ENCODE data around the gene ICAM3. TPM values are rescaled to one million over a fixed set of nuclear protein-coding genes. Genes with fewer than 3 reads are reported as not detected.

The ICAM3 gene
- total and polyA plus RNA-seq, 5 donors from 2014 or later, result 218 to 288 (median 252) TPM

DNA sequence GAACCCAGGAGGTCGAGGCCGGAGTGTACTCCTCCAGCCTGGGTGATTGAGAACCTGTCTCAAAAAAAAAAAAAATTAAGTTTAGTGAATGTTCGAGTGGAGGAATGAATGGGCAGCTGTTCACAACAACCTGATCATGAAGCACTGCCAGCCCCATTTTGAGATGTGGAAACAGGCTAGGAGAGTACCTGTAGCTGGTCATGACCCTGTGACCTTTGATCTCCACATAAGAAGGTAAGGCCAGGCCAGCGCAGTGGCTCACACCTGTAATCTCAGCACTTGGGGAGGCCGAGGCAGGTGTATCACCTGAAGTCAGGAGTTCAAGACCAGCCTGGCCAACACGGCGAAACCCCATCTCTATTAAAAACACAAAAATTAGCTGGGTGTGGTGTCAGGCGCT is 13.7 kb downstream of the ICAM3 start:
- Histone ChIP-seq H3K36me3 (ENCODE audit: control insufficient read depth, insufficient read depth, low read length) (peaks cover 81% of the 10 kb centered on the region), H3K4me1 (ENCODE audit: control insufficient read depth, insufficient read depth, low read length, poor library complexity, severe bottlenecking) (no peaks in the 10 kb centered on the region), H3K9me3 (ENCODE audit: control insufficient read depth in 2 of 2, low read length in 2 of 2) (no peaks in the 10 kb centered on the region), H3K27me3 (ENCODE audit: control insufficient read depth, insufficient read depth, low read length) (no peaks in the 10 kb centered on the region), H3K27ac (ENCODE audit: insufficient read depth, low read length, poor library complexity, severe bottlenecking) (no peak overlapping the region), H3K4me3 (ENCODE audit: low read depth, low read length) (no peak overlapping the region)
- no peaks in the 10 kb centered on the region for H3K9me3 Mint-ChIP-seq
- peak overlapping the region in 1 of 3 donors; percentile 20 for H3K27ac Mint-ChIP-seq
- H3K4me1 Mint-ChIP-seq, result peaks cover 0 to 11% (median 0%) of the 10 kb centered on the region in 4 donors
- DNase-seq, result no peak
- H3K36me3 Mint-ChIP-seq, result peaks cover 16% of the 10 kb centered on the region
- no peak overlapping the region for H3K4me3 Mint-ChIP-seq
- ATAC-seq (ENCODE audit: low read depth in 2 of 2), result no peak
- no peaks in the 10 kb centered on the region for H3K27me3 Mint-ChIP-seq

DNA sequence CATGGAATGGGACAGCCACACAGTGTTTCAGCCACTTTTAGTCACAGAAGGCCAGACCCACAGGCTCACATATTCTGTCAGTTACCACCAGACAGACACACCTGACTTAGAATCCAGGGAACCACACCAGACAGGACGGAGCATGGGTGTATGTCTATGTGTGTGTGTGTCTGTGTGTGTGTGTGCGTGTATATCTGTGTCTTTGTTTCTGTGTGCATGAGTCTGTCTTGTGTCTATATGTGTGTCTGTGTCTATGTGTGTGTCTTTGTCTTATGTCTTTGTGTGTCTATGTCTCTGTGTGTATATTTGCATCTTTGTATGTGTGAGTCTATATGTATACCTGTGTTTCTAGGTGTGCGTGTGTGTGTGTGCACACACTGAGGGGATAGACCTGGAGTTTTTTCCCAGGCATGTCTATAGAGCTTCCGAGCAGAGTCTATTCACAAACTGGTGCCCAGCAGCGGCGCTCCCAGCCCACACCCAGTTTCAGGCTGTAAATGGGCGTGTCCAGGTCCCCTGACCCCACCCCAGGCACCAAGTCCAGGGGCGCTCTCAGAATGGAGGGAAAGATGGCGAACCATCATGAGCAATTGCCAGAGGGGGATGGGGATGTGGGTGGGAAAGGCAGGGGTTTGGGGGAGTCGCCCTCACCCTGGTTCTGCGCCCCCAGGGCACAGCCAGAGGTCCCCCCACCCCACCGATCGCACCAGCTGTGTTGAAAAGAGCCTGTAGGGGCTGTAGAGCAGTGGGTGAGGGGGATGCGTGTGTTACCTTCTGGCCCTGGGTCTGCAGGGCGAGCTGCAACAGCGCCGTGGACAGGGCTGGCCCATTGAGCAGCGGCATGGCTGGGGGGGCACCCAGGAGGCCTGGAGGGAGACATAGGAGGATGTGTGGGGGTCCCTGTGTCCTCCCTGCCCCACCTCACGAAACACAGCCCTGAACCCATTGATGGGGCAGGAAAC is 17.3 kb downstream of the ICAM3 start:
- no peak overlapping the region for H3K27ac ChIP-seq (ENCODE audit: insufficient read depth, low read length, poor library complexity, severe bottlenecking)
- H3K4me1 ChIP-seq (ENCODE audit: control insufficient read depth, insufficient read depth, low read length, poor library complexity, severe bottlenecking), result no peaks in the 10 kb centered on the region
- ATAC-seq (ENCODE audit: low read depth in 2 of 2) (no peak), DNase-seq (no peak)
- peaks cover 66% of the 10 kb centered on the region for H3K36me3 ChIP-seq (ENCODE audit: control insufficient read depth, insufficient read depth, low read length)
- Mint-ChIP-seq H3K36me3 (peaks cover 17% of the 10 kb centered on the region), H3K9me3 (no peaks in the 10 kb centered on the region), H3K27me3 (no peaks in the 10 kb centered on the region), H3K4me3 (peak overlapping the region in 1 of 4 donors; percentile 24), H3K4me1 (peaks cover 0 to 3% (median 0%) of the 10 kb centered on the region in 4 donors), H3K27ac (peak overlapping the region in 2 of 3 donors; percentile 7 to 37)
- H3K4me3 ChIP-seq (ENCODE audit: low read depth, low read length), result no peak overlapping the region
- H3K27me3 ChIP-seq (ENCODE audit: control insufficient read depth, insufficient read depth, low read length), result no peaks in the 10 kb centered on the region
- no peaks in the 10 kb centered on the region for H3K9me3 ChIP-seq (ENCODE audit: control insufficient read depth in 2 of 2, low read length in 2 of 2)

DNA sequence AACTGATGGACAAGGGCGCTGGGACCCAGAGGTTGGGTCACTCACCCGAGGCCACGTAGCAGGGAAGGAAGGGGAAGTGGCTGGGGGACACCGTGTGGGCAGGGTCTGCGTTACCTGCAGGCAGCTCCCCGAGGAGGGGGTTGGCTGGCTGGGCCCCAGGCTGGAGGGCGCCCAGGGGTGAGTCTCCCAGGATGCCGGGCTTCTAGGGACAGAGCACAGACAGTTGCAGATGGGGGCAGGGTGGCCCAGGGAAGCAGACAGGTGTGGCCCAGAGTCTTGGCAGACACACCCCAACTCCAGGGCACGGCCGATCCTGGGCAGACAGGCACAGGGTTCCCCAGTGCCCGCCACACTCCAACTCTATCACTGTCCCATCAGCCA is 18.0 kb downstream of the ICAM3 start:
- no peak overlapping the region for H3K27ac ChIP-seq (ENCODE audit: insufficient read depth, low read length, poor library complexity, severe bottlenecking)
- Mint-ChIP-seq H3K27ac (peak overlapping the region in 1 of 3 donors; percentile 37), H3K4me3 (peak overlapping the region in 1 of 4 donors; percentile 24), H3K9me3 (no peaks in the 10 kb centered on the region), H3K27me3 (no peaks in the 10 kb centered on the region), H3K4me1 (peaks cover 0 to 3% (median 0%) of the 10 kb centered on the region in 4 donors), H3K36me3 (peaks cover 17% of the 10 kb centered on the region)
- H3K9me3 ChIP-seq (ENCODE audit: control insufficient read depth in 2 of 2, low read length in 2 of 2), result no peaks in the 10 kb centered on the region
- no peak for DNase-seq
- H3K4me1 ChIP-seq (ENCODE audit: control insufficient read depth, insufficient read depth, low read length, poor library complexity, severe bottlenecking), result no peaks in the 10 kb centered on the region
- peaks cover 61% of the 10 kb centered on the region for H3K36me3 ChIP-seq (ENCODE audit: control insufficient read depth, insufficient read depth, low read length)
- no peak for ATAC-seq (ENCODE audit: low read depth in 2 of 2)
- no peaks in the 10 kb centered on the region for H3K27me3 ChIP-seq (ENCODE audit: control insufficient read depth, insufficient read depth, low read length)
- no peak overlapping the region for H3K4me3 ChIP-seq (ENCODE audit: low read depth, low read length)

DNA sequence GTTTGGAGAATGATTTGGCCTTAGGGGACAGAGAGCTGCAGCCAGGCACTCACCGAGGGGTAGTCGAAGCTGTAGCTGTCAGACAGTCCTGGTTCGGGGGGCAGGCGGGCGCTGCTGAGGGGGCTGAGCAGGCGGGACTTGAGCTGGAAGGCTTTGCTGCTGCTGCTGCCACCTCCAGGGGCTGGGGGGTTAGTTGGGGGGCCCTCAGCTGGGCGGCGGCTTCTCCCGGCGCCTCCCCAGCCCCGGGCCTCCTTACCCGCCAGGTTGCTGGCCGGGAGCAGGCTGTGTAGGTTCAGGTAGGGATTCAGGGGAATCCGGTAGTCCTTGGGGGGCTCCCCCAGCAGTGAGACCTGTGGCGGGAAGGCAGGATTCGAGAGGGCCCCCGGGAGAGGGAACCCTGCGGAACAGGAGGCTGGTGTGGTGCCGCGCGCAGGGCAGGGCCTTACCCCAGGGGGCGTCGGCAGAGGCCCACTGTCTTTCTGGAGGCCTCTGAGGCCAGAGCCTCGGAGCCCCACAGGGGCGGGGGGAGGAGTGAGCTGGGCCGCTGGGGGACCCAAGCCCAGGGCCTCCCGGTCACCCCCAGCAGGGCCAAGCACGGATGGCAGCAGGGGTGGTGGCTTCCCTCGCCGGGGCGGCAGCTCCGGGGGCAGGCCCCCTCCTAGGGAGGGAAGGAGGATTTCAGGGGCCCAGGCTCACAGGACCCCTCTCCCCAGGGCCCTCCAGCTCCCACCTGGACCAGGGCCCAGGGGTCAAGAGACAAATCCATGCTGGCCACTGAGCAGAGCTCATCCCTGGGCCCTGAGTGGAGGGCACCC is 18.6 kb downstream of the ICAM3 start:
- Histone ChIP-seq H3K27ac (ENCODE audit: insufficient read depth, low read length, poor library complexity, severe bottlenecking) (no peak overlapping the region), H3K9me3 (ENCODE audit: control insufficient read depth in 2 of 2, low read length in 2 of 2) (no peaks in the 10 kb centered on the region), H3K27me3 (ENCODE audit: control insufficient read depth, insufficient read depth, low read length) (no peaks in the 10 kb centered on the region), H3K4me1 (ENCODE audit: control insufficient read depth, insufficient read depth, low read length, poor library complexity, severe bottlenecking) (peaks cover 5% of the 10 kb centered on the region), H3K36me3 (ENCODE audit: control insufficient read depth, insufficient read depth, low read length) (peaks cover 55% of the 10 kb centered on the region), H3K4me3 (ENCODE audit: low read depth, low read length) (no peak overlapping the region)
- H3K4me1 Mint-ChIP-seq, result peaks cover 0 to 9% (median 3%) of the 10 kb centered on the region in 4 donors
- DNase-seq (no peak), ATAC-seq (ENCODE audit: low read depth in 2 of 2) (no peak)
- H3K36me3 Mint-ChIP-seq, result peaks cover 20% of the 10 kb centered on the region
- H3K27me3 Mint-ChIP-seq, result no peaks in the 10 kb centered on the region
- peak overlapping the region in 1 of 3 donors; percentile 56 for H3K27ac Mint-ChIP-seq
- H3K4me3 Mint-ChIP-seq, result no peak overlapping the region
- H3K9me3 Mint-ChIP-seq, result no peaks in the 10 kb centered on the region

DNA sequence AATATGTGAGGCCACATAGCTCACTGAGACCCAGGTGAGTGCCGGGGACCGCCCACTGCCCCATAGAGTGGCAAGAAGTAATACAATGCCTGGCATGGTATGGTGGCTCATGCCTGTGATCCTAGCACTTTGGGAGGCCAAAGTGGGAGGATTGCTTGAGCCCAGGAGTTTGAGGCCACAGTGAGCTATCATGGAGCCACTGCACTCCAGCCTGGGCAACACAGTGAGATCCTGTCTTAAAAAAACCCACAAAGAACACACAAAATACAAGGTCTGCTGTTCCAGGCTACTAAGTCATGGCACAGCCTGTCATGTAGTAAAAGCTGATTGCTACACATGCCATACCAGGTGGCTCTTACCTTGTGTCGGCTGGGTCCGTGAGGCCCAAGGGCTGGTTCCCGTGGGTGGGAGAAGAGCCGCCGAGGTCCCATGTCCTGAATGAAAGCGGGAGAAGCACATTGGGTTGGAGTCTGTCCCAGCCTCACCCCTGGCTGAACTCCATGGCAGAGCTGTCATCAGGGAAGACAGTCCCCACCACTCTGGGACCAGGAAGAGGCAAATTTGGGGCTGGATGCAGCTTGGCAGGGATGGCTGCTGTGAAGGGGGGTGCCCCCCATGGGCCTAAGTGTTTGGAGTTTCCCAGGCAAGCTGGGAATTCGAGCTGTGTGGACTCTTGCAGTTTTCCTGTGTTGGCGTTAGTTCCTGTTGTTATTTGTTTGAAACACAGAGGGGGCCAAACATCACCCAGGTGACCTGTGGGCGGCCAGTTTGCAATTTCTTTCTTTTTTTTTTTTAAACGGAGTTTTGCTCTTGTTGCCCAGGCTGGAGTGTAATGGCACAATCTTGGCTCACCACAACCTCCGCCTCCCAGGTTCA is 20.4 kb downstream of the ICAM3 start:
- ATAC-seq (ENCODE audit: low read depth in 2 of 2) (no peak), DNase-seq (no peak)
- H3K9me3 Mint-ChIP-seq, result no peaks in the 10 kb centered on the region
- peaks cover 0 to 20% (median 5%) of the 10 kb centered on the region in 4 donors for H3K4me1 Mint-ChIP-seq
- no peak overlapping the region for H3K4me3 Mint-ChIP-seq
- Histone ChIP-seq H3K4me1 (ENCODE audit: control insufficient read depth, insufficient read depth, low read length, poor library complexity, severe bottlenecking) (peaks cover 15% of the 10 kb centered on the region), H3K27me3 (ENCODE audit: control insufficient read depth, insufficient read depth, low read length) (no peaks in the 10 kb centered on the region), H3K36me3 (ENCODE audit: control insufficient read depth, insufficient read depth, low read length) (peaks cover 40% of the 10 kb centered on the region), H3K27ac (ENCODE audit: insufficient read depth, low read length, poor library complexity, severe bottlenecking) (no peak overlapping the region), H3K9me3 (ENCODE audit: control insufficient read depth in 2 of 2, low read length in 2 of 2) (no peaks in the 10 kb centered on the region), H3K4me3 (ENCODE audit: low read depth, low read length) (no peak overlapping the region)
- no peak overlapping the region for H3K27ac Mint-ChIP-seq
- peaks cover 21% of the 10 kb centered on the region for H3K36me3 Mint-ChIP-seq
- H3K27me3 Mint-ChIP-seq, result no peaks in the 10 kb centered on the region

DNA sequence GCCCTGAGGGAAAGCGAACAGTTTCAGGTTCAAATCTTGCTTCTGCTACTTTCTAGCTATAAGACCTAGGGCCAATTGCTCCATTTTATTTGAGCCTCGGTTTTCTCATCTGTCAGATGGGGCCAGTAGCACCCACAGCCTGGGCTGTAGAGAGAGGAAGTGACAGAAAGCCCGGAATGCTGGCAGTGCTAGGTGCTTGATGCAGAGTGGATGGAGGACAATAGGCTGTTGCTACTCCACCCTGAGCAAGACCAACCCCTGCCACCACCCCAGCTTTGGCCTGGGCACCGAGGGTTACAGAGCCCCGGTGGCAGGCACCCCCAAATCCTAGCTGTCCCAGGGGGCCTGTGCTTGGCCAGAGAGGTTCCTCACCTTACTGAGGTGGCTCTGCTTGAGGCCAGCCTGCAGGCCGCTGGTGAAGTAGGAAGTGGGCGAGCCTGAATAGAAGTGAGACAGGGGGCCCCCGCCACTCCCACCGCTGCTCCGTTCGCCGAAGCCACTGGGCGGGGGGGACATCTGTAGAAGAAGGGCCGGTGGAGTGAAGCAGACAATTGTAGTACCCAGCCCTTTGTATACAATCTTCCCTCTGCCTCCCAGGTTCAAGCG is 21.5 kb downstream of the ICAM3 start:
- Histone ChIP-seq H3K27ac (ENCODE audit: insufficient read depth, low read length, poor library complexity, severe bottlenecking) (no peak overlapping the region), H3K27me3 (ENCODE audit: control insufficient read depth, insufficient read depth, low read length) (no peaks in the 10 kb centered on the region), H3K36me3 (ENCODE audit: control insufficient read depth, insufficient read depth, low read length) (peaks cover 31% of the 10 kb centered on the region), H3K4me1 (ENCODE audit: control insufficient read depth, insufficient read depth, low read length, poor library complexity, severe bottlenecking) (peaks cover 15% of the 10 kb centered on the region), H3K9me3 (ENCODE audit: control insufficient read depth in 2 of 2, low read length in 2 of 2) (no peaks in the 10 kb centered on the region), H3K4me3 (ENCODE audit: low read depth, low read length) (no peak overlapping the region)
- Mint-ChIP-seq H3K4me3 (no peak overlapping the region), H3K4me1 (peaks cover 0 to 20% (median 5%) of the 10 kb centered on the region in 4 donors), H3K36me3 (peaks cover 21% of the 10 kb centered on the region), H3K27me3 (no peaks in the 10 kb centered on the region), H3K9me3 (no peaks in the 10 kb centered on the region), H3K27ac (no peak overlapping the region)
- no peak for ATAC-seq (ENCODE audit: low read depth in 2 of 2)
- DNase-seq, result no peak

Measured in CD4-positive, CD25-positive, alpha-beta regulatory T cell (primary cell).